ENCODE results near the gene FCMR.

FCMR gene

DNA sequence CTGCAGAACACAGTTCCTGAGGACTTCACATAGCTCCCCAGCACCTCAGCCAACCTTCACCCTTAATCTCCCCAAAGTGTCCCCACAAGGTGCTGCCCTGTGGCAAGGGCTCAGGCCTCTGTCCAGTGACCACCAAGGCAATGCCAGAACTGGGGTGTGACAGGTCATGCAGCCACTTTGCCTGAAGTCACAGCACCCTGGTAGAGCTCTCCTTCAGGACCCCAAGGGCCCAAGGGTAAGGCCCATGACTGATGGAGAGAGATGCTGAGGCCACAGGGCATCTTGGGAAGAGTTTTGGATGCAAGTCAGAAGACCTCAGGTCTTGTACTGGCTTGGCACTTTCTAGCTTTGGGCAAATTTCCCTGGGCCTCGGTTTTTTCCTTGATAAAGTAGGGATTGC, 783 bp upstream of the FCMR start:
- no peak for DNase-seq

GRCh38 chr1:206918076-206918475, 3.7 kb downstream of the FCMR start:
- DNase-seq, result no peak

GRCh38 chr1:206916000-206916709, 5.6 kb downstream of the FCMR start:
- no peak for DNase-seq

- DNase-seq, result no peak
These were observed 6.6 kb downstream of the FCMR start for GRCh38 chr1:206915030-206915735.

DNA sequence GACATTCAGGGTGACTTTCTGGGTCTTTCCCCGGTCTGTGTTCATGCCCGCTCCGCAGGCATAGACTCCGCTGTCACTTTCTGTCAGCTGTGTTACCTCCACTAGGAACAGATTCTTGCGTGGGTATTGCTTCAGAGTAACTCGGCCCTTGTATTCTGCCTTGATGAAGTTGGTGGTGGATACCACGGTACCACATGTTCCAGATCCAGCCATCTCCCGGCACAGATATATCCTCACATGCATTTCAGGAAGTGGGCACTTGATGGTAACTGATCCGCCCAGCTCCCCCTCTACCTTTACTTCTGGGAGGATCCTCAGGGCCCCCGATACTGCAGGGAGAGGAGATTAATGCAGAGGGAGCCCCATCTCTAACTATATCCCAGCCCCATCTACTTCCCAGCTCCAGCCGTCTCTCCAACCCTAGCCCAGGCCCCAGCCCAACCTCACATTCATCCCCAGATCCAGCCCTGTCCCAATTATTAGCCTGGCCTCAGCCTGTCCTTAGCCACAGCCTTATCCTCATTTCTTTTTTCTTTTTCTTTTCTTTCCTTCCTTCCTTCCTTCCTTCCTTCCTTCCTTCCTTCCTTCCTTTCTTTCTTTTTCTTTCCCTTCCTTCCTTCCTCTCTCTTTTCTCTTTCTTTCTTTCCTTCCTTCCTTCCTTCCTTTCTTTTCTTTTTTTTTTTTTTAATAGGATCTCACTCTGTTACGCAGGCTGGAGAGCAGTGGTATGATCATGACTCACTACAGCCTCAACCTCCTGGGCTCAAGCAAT, 7.8 kb downstream of the FCMR start:
- DNase-seq, result no peak

DNA sequence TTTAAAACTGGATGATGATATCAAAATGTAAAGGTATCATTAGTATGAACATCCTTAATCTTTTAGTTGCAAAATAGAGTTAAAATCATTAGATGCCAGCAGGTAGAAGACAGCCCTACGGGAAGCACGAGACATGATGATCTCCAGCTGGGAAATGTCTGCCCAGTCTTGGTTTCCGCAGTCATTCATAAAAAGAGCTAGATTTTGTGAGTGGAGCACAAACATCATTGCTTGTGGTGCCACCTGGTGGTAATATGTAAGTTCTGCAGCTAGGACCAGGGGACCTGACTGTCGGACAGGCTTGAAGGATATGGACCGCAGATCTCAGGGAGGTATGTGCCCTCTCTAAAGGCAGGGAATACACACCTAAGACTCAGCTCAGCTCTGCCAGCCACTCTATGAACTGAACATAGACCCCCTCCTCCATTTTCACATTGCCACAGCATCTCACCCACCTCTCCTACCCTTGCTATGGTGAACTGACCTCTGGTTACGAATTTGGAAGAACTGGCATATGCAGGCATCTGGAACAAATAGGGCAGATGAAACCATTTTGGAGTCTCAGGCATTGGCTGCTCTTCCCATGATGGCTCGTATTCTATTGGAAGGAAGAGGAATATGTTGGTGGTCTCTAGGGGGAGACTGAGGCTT, 9.2 kb downstream of the FCMR start:
- peak; percentile 53 to 54 for DNase-seq

DNA sequence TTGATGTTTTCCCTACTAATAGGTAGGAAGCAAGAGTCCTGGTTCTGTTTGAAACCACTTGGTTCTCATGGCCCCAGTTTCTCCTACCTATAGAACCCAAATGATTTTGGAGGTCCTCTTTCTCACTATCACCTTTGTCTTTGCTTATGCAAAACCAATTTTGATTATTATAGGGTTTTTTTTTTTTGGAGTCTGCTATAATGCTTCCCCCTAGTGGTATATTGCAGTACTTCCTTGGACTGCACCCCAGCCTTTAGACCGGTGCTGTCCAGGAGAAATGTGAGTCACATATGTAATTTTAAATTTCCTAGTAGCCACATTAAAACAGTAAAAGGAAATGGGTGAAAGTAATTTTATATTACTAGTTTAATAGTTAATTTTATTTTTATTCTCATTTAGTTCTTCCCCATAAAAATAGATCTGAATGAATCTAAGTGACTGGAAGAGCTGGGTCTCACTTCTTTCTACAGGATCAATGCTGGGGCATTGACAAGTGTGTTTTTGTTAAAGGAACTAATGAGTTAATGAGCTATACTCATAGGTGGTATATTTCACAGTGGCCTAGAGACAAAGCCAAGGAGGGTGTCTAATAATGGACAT, 10.6 kb downstream of the FCMR start:
- no peak for DNase-seq

DNA sequence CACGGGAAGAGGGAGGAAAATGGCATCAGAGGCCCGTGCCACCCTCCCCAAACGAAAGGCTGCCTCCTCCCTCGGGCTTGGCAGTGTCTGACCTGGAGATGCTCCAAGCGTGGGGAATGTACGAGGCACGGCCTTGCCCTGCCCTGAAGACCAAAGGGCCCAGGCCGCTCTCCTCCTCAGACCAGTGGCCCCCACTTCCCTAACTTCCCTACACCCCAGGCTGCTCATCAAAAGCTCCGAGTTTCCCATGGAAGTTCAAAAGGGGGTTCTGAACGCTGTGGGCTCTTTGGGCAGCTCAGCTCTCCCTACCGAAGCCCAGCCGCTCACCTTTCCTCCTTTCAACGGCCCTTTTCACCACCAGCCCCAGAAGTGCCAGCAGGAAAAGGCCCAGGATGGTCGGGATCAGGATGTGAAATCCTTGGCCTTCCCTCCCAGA, 11.8 kb downstream of the FCMR start:
- DNase-seq, result no peak

DNA sequence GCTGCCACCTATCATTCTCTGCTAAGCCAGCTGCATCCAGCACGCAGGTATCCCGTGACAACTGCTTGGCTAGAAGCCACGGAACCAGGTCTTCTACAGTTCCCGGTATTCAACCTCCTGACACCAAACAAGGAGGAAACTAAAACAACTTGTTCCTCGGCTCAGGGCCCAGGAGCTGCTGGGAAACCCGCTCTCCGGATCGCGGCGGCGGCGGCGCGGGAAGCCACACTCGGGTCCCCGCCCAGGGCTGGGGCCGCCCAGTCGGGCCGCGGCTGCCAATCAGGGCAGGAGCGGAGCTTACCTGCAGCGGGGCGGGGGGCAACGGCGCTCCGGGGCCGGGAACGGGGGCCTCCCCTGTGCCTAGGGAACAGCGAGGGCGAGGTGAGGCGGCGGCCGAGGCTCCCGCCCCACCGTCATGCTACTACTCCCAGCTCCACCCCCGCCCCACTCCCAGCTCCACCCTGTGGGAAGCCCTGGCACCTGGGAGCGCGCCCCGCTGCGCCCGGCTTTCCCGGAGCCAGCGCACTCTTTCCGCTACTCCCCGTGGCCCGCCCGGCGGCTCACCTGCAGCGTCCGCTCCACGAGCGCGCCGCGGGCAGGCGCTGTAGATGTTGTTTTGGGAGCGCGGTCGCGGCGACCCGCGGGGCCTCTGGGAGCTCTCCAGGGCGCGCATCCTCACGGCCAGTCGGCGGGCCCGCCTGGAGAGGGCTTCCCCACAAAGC, 12.4 kb downstream of the FCMR start:
- no peak for DNase-seq

DNA sequence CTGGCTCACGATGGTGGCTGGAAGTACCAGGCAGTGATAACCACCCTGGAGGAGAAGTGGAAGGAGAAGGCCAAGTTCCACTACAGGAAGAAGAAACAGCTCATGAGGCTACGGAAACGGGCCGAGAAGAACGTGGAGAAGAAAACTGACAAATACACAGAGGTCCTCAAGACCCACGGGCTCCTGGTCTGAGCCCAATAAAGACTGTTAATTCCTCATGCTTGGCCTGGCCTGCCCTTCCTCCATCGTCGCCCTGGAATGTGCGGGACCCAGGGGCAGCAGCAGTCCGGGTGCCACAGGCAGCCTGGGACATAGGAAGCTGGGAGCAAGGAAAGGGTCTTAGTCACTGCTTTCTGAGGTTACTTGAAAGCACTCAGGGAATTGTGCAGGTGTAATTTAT, 13.7 kb downstream of the FCMR start:
- DNase-seq, result no peak

GRCh38 chr1:206907304-206907991, 14.3 kb downstream of the FCMR start:
- DNase-seq, result no peak

- no peak for DNase-seq
These were observed 16.2 kb downstream of the FCMR start for GRCh38 chr1:206905295-206906164.

DNA sequence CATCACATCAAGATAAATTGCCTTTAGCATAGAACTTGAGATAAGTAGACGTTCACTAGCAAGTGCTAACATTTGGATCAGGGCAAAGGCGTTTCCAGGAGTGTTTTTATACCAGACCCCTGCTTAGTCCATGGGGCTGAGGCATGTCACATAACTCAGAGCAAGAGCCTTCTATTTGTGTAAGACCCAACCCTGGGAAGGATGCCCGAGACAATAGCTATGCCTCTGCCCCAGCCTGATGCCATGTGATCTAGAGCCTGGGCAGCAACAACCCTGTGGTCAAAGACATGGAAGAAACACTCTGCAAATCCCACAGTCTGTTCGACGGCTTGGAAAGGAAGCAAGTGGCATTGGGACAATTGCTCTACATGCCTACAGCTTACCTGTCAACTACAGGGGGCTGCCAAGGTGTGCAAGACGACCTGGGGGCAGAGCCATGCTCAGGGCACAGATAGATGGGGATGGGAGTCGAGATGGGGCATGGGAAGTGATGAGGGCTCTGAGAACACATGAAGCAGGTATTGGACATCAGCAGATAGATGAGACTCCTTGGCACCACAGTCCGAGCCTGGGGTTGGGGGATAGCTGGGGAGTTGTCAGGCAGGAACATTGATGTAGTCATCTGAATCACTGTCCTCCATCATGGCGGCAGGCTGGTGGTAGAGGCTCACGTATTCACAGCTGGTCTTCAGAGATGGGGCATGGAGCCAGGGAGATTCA, 17.2 kb downstream of the FCMR start:
- DNase-seq, result no peak

DNA sequence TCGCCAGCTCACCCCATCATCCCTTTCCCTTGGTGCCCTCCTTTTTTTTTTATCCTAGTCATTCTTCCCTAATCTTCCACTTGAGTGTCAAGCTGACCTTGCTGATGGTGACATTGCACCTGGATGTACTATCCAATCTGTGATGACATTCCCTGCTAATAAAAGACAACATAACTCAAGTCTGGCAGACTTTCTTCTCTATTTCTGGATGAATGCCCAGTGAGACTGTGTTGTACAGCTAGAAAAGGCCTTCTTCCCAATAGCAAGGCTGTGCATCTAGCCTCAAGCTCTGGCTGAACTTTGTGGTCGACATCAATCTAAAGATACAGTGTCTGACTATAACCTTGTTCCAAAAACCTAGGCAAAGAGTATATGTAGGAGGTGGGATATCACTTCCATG, 18.1 kb downstream of the FCMR start:
- DNase-seq, result no peak

GRCh38 chr1:206902702-206903101, 19.0 kb downstream of the FCMR start:
- no peak for DNase-seq

- DNase-seq, result no peak
These were observed 19.8 kb downstream of the FCMR start for GRCh38 chr1:206901944-206902343.

GRCh38 chr1:206900149-206900548, 21.6 kb downstream of the FCMR start:
- DNase-seq, result no peak

GRCh38 chr1:206899717-206900116, 22.0 kb downstream of the FCMR start:
- DNase-seq, result no peak

- DNase-seq, result no peak
These were observed 22.8 kb downstream of the FCMR start for GRCh38 chr1:206898915-206899431.
